Neural progenitor cell (in vitro differentiated cells): ENCODE data around the gene SLC25A53.

Source experiments
- EZH2 ChIP-seq: fragments of 200-600 bp; sonication (generic); IDR thresholded peaks from 2 replicates; pipeline ENCODE4 v1.6.1; 2017; ENCODE audit warnings: antibody characterized with exemption, mild to moderate bottlenecking, moderate library complexity
- EZH2phosphoT487 ChIP-seq: fragments of 200-600 bp; sonication (generic); IDR thresholded peaks from 2 replicates; pipeline ENCODE4 v1.6.1; 2017; ENCODE audit warnings: antibody characterized with exemption
- TF ChIP-seq, protein P1 (sequence below): fragments of 200-600 bp; sonication (generic); IDR thresholded peaks from 2 replicates; pipeline ENCODE4 v1.5.1; 2017; ENCODE audit warnings: antibody characterized with exemption, mild to moderate bottlenecking

DNA sequence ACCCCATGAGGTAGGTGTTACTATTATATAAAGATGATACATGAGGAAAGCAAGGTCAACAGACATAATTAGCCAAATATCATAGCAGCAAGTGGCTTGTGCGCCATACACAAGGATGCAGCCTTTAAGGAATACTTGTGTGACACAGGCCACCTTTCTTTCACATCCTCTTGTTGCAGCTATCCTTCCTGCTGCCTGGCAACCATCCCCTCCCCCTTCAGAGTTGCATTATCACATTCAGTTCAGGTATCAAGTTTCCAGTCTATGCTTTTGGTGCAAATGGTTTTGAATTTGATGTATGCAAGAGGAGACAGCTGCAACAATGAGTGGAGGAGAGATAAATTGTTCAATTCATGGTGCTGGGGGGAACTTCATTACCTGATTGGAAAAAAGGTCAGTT is 38.0 kb downstream of the SLC25A53 start:
- TF ChIP-seq, protein P1, sequence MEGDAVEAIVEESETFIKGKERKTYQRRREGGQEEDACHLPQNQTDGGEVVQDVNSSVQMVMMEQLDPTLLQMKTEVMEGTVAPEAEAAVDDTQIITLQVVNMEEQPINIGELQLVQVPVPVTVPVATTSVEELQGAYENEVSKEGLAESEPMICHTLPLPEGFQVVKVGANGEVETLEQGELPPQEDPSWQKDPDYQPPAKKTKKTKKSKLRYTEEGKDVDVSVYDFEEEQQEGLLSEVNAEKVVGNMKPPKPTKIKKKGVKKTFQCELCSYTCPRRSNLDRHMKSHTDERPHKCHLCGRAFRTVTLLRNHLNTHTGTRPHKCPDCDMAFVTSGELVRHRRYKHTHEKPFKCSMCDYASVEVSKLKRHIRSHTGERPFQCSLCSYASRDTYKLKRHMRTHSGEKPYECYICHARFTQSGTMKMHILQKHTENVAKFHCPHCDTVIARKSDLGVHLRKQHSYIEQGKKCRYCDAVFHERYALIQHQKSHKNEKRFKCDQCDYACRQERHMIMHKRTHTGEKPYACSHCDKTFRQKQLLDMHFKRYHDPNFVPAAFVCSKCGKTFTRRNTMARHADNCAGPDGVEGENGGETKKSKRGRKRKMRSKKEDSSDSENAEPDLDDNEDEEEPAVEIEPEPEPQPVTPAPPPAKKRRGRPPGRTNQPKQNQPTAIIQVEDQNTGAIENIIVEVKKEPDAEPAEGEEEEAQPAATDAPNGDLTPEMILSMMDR, result no peak
- no peak for TF ChIP-seq EZH2
- TF ChIP-seq EZH2phosphoT487, result no peak
